ENCODE measurements around the gene PAK1. TPM values are rescaled to one million over a fixed set of nuclear protein-coding genes. Genes with fewer than 3 reads are reported as not detected.

PAK1 gene
- total and polyA plus RNA-seq, 9 of the 15 experiments (the other 6 are each of a cell fraction or from before 2014, with no cell fraction given), result 0.52 to 11.7 (median 1.9) TPM

- TF ChIP-seq ZNF395 (CRISPR knock-in tag; IDR thresholded peaks at IDR 0.05) (peak; percentile 76), RCOR1 (IDR thresholded peaks at IDR 0.05; ENCODE audit: borderline replicate concordance in 1 of 2, low read depth in 2 of 2, low read length in 2 of 2) (peak; percentile 86 to 98), PRDM10 (IDR thresholded peaks at IDR 0.05; ENCODE audit: partially characterized antibody) (no peak), MIER1 (IDR thresholded peaks at IDR 0.05; ENCODE audit: low read depth) (no peak), CTBP1 (IDR thresholded peaks at IDR 0.05; ENCODE audit: borderline replicate concordance) (peak; percentile 91), ZNF124 (CRISPR knock-in tag; IDR thresholded peaks at IDR 0.05) (no peak), HBP1 (CRISPR knock-in tag; IDR thresholded peaks at IDR 0.05) (0 out of 2 replicates have a peak, but pooled peaks have one; percentile 40), L3MBTL2 (IDR thresholded peaks at IDR 0.05) (0 out of 2 replicates have a peak, but pooled peaks have one; percentile 28), ETV1 (tag; conservative IDR thresholded peaks at IDR 0.05; ENCODE audit: low read depth) (0 out of 2 replicates have a peak, but pooled peaks have one; percentile 14), SOX6 (IDR thresholded peaks at IDR 0.05) (peak; percentile 78), DPF2 (IDR thresholded peaks at IDR 0.05) (peak; percentile 66; the same call in 1 of the 2 replicates), AFF1 (IDR thresholded peaks at IDR 0.05; ENCODE audit: low read depth in 1 of 2, partially characterized antibody in 2 of 2) (peak in 1 of 2 experiments; percentile 23), SMARCC2 (IDR thresholded peaks at IDR 0.05; ENCODE audit: low read depth) (0 out of 2 replicates have a peak, but pooled peaks have one; percentile 37), EP300 (IDR thresholded peaks at IDR 0.05; ENCODE audit: low read length) (peak; percentile 64), NFATC3 (IDR thresholded peaks at IDR 0.05) (0 out of 2 replicates have a peak, but pooled peaks have one; percentile 40), HDAC3 (IDR thresholded peaks at IDR 0.05; ENCODE audit: borderline replicate concordance, partially characterized antibody) (peak; percentile 55), TSC22D4 (tag; IDR thresholded peaks at IDR 0.05) (no peak), MAFG (tag; conservative IDR thresholded peaks at IDR 0.05) (peak; percentile 88), ZNF766 (CRISPR knock-in tag; conservative IDR thresholded peaks at IDR 0.05) (peak; percentile 82)
These were observed 171.1 kb downstream of the PAK1 start (continued) for GRCh38 chr11:77302752-77303151.
